Measurements from ENCODE around the gene PLOD2.
A peak's percentile ranks its signal among the peaks of the same experiment; 100 is the strongest.

GRCh38 chr3:146065573-146066006, 95.4 kb downstream of the PLOD2 start:
- TF ChIP-seq CTCF (IDR thresholded peaks at IDR 0.05) (peak; percentile 46 to 72 (median 57)), POLR2A (IDR thresholded peaks at IDR 0.05) (no peak), EP300 (IDR thresholded peaks at IDR 0.05) (no peak)
